Measurements from ENCODE around the gene C11orf16.
"Not testable (repeated sequence)": the region's sequence is repeated elsewhere in the genome, so short reads cannot be mapped to it uniquely, and the experiment has no call there.

The C11orf16 gene, protein sequence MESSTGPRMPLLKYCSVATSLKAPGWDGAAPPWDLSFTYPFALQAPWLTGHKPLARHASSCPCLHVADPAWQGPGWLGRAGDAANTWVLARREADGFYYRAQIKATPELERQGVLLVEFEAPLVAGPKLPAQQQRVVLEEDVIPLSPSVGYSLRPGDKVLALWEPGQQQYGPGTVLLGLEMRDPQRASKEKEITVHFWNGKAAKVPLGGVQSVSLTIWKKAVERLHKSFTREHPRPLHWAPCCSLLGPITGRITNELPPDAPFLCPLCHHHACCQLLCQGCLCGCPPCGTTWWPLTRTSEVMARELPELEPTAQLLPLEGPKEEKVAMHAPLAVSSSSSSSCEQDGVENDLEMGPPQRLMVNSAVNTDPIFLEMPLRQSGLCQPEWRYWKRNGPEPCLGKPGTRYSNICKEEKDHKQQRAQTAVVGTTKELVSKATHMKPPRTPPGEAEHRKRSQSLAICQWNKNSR

DNA sequence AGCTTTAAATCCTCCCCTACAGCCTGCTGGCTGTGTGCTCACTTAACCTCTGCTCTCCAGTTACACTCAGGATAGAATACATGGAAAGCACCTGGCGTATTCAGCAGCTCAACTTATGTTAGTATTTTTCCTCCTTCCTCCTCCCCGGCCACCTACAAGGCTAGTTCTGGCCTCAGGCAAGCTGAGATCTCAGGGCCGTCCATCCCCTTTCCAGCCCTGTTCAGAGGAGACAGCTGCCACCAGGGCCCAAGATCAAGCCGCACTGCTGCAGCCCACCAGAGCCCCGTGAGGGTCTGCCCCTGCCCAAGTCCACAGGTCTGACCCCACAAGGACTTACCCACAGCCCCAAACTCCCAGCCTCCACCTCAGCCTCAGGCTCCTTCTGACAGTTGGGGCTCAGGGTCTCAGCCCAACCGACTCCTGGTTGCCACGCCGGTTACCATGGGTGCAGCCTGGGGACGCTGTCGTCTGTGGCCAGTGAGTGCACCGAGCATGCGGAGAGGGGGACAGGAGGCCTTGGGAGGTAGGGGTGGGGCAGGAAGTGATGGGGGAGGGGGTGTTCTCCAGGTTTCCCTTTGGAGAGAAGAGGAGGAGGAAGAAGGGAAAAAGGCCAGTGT, at the start of gene C11orf16:
TSS of gene C11orf16 (minus strand) at position 384 of the 617 bp plus-strand sequence. CDS start 639 bp downstream, outside the sequence.
- no peak for DNase-seq

DNA sequence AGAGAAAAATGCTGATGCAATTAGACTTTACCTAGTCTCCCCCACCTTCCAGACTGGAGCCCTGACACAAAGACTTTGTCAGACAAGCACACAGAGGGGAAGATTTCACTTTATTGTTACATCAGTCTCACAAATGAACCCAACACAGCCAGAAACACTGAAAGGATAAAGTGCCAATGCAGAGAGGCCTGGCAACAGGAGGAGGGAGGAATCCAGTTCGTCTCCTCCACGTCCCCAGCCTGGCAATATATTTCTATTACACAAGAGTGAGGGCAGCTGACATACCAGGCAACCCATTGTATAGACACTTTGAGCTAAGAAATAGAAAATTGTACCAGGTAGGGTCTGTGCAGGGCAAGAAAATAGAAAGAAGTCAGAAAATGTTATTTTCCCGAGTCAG, 47.7 kb upstream of the C11orf16 start:
- no peak for DNase-seq

DNA sequence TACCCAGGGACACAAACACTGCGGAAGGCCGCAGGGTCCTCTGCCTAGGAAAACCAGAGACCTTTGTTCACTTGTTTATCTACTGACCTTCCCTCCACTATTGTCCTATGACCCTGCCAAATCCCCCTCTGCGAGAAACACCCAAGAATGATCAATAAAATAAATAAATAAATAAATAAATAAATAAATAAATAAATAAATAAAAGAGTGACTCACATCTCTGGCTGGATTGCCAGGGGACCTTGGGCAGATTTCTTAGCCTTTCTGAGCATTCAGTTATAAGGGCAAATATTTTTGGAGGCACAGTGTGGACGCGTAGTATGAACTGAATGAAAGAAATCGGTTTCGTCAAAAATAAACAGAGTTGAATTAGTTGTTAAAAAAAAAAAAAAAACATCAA, 46.6 kb upstream of the C11orf16 start:
- DNase-seq: not testable (repeated sequence)

DNA sequence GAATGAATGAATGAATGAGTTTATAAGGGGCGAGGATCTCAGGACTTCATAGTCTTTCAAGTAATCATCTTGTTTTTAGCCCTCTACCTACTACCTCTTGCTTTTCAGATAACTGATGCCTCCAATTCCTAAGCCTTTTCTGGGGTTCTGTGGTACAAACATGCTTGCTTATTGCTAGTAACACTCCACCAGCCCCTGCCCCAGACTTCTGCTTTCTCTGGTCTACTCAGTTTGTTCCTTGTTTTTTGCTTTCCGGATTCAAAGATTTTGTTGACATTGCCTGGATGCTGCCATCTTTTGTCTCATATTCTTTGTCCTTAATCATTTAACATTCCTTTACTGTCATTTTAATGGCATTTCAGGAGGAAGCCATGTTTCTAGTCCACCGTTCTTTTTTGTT, 40.4 kb upstream of the C11orf16 start:
- no peak for DNase-seq

DNA sequence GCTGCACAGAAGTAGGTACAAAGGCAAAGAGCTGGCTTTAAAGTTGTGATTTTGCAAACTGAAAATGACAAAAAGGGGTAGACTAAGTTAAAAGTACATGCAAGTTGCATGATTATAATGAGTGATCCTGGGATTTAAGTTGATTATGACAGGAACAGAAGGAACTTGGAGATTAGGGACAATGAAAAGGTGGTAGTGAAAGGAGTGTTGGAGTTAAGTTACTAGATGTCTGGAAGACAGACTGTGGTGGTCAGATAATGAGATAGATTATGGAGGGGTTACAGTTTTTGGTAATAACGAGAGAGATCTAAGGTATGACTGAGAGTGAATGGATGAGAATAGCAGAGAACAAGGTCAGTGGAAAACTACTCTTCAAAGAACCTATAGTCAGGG, 39.2 kb upstream of the C11orf16 start:
- no peak for DNase-seq

DNA sequence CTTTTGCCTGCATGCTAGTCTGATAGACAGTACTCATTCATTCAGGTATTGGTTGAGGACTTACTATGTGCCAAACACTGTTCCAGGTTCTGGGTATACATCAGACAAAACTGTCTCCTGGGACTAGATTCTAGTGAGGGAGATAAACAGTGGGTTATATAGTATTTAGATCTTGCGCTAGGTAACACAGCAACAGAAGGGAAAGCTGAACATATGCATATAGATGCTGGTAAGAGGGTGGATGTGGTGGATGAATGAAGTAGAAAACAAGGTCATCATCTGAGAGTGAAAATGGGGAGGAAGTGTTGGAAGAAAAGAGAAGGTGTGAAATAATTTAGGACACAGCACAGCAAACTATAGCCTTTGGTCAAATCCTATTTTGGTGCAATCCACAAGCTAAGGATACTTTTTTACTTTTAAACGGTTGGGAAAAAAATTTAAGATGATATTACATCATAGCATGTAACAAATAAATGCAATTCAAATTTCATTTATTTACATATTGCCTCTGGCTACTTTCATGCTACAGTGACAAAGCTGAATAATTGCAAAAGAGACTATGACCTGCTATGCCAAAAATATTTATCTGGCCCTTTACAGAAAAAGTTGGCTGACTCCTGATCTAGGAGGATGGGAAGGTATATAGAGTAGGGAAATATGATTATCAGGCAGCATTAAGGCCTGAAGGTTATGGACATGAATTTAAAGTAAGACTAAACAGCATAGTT, 38.6 kb upstream of the C11orf16 start:
- no peak for DNase-seq

DNA sequence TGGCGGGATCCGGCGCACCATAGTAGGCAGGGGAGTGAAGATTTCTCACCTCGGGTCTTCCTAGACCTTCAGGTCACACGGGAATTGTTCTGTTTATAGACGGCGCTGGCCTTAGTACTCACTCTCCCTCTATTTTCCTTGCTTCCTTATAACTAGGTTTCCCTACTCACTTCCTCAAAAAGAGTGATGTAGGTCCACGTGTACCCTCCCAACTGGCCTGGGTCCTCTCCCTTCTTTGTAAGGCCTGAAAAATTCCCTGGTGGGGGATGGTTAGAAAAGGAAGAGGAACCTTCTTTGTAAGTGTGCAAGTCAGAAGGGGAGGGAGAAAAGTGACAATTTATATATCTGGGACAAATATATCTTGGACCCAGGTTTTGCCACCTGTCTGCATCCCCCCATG, 34.4 kb upstream of the C11orf16 start:
- DNase-seq: no peak

DNA sequence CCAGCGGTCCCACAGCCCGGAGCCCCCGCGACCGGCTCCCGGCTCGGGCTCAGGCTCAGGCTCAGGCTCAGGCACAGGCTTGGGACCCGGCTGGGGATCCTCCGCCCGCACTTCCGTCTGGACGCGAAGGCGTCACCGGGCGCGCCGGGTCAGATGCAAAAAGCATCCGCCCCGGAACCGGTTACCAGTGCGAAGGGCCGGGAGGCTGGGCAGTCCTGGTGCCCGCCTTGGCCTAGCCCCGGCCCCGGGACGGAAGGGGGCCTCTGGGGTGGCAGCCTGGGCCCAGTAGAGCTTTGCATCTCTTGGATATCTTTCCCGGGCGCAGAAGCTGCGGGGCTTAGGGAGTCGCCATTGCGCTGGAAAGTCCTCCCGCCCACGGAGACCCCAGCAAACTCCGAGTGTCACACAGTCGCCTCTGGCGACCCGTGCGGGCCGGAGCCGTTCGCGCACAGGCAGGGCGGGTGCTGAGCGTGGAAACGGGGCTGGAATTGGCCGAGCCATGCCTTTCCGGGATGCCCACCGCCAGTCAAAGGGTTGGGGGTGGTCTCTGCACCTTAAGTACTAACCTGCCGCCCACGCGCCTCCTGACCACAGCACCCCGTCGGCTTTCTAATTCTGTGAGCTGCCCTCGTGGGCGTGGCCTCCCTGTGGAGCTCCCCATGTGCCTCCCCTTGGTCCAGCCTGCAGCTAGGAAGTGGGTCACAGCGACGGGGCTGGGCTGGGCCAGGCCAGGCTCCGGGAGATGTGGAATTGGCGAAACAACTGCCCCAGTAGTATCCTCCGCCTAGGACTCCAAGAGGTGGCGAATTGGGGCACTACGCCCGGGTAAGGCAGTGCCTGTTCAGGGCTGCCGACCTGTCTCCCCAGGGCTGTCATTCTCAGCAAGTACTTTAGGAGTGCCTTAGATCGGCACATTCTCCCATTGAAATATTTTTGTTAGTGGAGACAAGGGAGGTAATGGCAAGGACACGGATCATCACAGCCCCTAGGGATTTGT, 31.9 kb upstream of the C11orf16 start, which contains the start of gene TMEM9B:
TSS of gene TMEM9B (minus strand) at position 119 of the 997 bp plus-strand sequence. CDS start 129 bp downstream, outside the sequence.
- peak; percentile 61 to 94 (median 87) for DNase-seq

DNA sequence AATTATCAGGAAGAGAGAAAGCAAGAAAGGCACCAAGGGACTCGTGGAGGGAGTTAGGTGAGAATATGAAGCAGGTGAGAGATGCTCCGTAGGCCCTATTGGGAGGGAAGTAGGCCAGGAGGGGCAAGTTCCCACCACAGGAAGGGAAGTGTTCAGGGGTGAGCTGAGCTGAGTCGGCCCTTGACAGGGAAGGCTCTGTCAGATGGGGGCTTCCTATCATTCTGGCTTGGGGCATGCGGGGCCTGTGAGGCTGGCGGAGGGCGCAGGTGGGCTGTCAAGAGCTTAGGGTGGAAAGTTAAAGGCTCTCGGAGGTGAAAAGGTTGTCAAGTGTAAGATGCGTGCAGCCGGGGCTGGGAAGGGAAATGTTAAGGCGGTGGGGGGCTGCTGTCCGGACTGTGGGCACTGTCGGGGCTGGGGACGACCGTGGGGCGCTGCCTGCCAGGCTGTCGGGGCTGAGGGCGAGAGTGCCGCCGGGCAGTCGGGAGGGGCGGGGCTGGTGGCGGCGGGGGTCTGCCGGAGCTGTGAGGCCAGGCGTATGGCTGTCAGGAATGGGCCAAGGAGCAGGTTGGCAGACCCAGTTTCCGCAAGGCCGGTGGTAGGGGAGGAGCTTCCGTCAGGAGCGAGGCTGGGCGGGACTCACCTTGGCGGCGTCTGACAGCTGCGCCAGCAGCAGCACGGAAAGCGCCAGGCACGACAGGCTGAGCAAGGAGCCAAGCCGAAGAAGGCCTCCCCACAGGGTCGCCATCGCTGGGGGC, 31.0 kb upstream of the C11orf16 start:
- DNase-seq: peak in 37 of 58 donors; percentile 46 to 92 (median 83)

DNA sequence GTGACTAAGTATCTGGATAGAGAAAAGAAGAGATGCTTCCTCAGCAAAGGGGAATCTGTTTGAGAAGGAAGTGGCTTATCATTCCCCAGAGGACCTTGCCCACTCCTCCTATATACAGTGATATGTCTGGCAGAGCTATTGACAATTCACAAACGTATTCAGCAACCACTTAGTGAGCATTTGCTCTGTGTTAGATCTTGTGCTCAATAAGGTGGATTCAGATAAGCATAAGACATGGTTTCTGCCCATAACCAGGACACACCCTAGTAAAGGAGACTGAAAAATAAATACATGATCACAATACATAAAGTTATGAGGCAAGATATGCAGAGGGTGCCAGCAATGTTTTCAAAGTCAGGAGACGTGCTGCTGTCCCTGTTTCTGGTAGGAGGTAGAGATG, 30.1 kb upstream of the C11orf16 start:
- no peak for DNase-seq

DNA sequence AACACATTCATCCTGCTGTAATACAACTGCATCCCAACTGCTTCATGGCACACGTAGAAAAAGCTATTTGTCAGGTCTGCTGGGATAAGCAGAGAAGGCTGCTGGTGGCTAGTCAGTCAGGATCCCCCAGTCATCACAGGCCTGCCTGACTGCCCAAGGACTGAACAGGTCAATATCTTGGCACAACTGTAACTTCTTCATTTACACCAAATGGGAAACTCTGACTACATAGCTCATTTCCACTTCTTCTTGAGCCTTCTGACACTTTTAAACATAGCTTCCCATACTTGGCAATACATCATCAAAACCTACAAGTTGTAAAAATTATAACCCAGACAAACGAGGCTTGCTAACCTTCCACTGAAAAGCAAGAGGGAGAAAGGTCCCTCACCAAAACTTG, 28.7 kb upstream of the C11orf16 start:
- no peak for DNase-seq

DNA sequence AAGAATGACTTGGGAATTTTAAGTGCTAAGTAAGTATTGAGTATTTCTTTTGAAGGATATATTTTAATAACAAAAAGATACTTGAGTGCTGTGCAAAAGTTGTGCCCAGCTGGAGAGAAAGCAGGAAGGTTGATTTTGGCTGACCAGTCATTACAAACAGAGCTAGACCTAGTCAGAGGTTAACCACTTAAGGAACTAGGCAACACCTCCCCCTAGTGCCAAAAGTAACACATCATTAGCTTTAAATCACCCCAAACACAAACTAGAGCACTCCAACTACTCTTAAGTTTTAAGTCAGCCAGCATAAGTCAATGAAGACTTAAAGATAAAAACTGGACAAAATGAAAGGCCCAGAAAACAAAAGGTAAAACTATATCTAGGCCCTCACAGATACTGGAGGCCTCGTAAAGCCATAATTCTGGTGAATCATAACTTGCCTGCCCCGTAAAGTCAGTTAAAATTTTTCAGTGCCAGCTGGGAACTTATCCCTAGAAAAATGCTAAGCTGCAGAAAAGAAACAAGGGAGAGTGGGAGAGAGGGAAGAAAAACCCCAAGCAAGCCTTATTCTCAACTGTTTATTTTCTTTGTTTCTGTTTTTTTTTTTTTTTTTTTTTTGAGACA, 26.9 kb upstream of the C11orf16 start:
- peak in 3 of 58 donors; percentile 3 to 23 (median 19) for DNase-seq

DNA sequence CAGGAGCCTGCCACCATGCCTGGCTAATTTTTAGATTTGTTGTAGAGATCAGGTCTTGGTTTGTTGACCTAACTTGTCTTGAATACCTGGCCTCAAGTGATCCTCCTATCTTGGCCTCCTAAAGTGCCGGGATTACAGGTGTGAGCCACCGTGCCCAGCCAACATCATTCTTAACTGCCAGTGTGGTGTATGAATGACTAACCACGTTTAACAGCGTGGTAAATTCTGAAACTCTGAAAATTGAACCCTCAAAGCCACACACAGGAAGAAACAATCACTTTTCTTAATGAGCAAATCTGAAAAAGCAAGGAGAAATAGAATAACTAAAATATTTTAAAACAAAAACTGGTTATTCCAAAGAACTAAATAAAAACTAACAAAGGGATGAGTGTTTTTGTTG, 24.1 kb upstream of the C11orf16 start:
- DNase-seq: no peak

DNA sequence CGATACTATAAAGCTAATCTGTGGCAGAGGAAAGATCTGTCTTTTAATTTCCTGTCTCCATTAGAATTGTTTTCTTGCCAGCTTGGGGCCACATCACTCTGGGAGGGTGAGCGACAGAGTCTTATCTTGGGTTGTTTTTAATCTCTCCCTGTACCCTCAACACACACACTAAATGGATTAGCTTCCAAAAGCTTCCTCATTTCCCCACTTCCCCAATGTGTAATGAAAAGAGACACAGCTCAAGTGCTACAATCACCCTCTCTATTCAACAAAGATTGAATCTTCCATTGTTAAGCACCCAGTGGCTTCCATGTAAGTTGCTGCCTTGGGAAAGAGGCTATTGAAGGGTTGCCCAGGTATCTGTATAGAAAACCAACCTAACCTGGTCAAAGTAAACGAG, 16.1 kb upstream of the C11orf16 start:
- DNase-seq: no peak

DNA sequence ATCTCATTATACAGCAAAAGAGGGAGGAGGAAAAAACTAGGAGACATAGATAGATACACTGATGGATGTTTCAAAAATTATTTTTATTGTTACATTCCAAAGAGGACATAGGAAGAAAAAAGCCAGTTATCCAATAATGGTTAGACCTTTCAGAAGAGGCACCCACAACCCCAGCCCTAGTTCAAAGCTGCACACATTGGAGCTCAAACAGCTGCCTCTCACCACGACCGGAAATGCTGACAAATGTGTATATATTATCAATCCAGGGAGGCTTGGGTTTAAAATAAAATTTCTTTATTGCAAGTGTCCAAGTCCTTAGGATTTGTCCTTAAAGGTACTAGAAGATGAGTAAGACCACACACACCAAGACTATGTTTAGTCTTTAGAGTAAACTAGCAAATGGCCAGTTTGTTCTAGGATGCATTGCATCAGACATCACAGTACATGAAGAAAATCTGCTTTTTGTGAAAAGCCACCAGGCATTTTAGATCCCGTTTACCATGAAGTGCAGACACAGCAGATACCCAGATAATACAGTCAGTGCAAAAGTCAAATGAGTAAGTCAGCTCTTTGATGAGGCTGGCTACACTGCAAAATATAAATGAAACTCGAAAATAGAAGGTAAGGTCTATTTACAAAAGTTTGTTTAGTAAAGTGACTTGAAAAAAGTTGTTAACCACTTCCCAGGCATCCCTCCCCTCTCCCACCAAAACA, 14.6 kb upstream of the C11orf16 start:
- no peak for DNase-seq

DNA sequence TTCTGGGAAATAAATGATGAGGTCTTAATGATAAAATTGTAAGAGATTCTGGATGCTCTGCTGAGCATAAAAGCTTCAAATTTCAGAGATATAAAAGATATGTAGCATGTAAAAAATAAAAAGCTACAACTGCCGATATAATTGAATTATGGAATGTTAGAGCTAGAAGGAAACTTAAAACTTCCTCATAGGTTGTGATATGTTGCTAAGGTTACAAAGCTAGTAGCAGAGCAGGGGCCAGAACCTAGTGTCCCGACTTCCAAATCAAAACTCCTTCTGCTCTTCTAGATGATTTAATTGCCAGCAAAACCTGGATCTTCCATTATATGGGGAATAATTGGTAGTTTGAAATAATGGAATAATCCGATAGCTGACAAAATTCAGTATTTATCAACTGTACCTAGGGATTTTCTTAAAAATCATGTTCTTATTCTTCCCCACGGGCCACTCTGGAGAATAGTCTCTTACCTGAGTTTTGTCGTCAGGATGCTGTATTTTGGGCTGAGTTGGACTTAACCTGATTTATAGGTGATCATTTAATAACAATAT, 9.8 kb upstream of the C11orf16 start, which contains the start of gene ASCL3:
TSS of gene ASCL3 (minus strand) at position 499 of the 549 bp plus-strand sequence. CDS start 4,855 bp downstream, outside the sequence.
- DNase-seq: no peak

DNA sequence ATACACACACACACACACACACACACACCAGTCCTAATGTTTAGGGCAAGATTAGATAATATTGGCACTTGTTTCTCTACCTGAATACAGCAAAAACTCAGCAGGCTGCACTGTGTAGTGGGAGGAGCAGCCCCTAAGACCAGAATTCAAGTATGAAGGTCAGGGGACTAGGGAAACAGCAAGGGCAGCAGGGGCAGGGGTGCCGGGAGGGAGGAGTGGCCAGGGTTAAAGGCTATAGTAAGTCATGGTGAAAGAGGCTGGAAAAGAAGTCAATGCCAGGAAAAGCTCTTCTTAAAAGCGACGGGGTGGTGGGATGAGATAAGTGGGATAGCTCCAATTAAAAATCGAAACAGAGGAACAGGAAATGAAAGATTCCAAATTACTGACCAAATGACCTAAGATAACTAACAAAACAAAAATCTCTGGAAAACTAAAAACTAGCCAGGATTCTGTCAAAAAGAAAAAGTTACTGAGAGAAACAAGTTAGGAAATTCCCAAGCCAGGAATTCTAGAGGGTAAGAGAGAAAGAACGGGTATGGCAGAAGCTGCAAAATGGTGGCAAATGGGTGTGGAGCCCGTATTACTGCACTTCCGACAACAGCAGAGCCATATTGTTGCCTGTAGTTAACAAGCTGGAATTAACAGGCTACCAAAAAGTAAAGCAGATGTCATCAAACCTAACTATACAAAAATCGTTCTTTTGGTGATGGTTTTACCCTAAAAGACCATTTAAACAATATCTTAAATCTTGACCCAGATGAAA, 8.8 kb upstream of the C11orf16 start:
- no peak for DNase-seq
